Measurements from ENCODE around the gene CCDC170. TPM values are rescaled to one million over a fixed set of nuclear protein-coding genes. Genes with fewer than 3 reads are reported as not detected.
A peak's percentile ranks its signal among the peaks of the same experiment; 100 is the strongest.

Gene CCDC170
- total and polyA plus RNA-seq, 2 experiments from 2014 or later: 1.2 TPM

DNA sequence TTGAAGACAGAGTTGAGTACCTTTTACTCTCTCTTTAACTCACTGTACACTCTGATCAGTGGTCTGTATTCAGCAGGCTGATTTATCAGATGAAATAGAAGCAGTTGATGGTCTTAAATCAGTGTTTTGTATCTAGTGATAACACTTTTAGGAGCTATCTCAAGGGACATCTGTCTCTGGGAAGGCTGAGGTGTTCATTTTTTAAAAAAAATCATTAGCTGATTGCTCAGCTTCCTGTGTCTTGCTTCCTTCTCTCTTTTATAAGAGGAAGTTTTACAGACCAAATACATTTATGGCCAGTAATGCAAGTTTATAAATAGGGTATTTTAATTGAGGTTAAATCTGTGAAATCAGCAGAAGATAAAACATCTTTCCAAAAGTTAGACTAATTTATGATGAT lies 12.0 kb upstream of the CCDC170 start:
- Histone ChIP-seq H3K36me3 (replicated peaks; ENCODE audit: insufficient read depth, low read depth) (no peaks in the 10 kb centered on the region), H2AFZ (no peak overlapping the region), H3K9me3 (ENCODE audit: low read depth) (no peaks in the 10 kb centered on the region), H3K4me2 (no peak overlapping the region), H3K79me2 (no peaks in the 10 kb centered on the region), H3K4me3 (no peak overlapping the region), H3K4me1 (ENCODE audit: insufficient read depth) (no peaks in the 10 kb centered on the region), H3K27me3 (no peaks in the 10 kb centered on the region), H4K20me1 (ENCODE audit: insufficient read depth, poor library complexity, severe bottlenecking) (no peaks in the 10 kb centered on the region), H3K9me2 (replicated peaks; ENCODE audit: insufficient read depth) (no peaks in the 10 kb centered on the region), H3K27ac (peak overlapping the region; percentile 16)
- DNase-seq (ENCODE audit: low spot score): no peak
- TF ChIP-seq EZH2 (IDR thresholded peaks at IDR 0.05; ENCODE audit: borderline replicate concordance): no peak
- TF ChIP-seq, protein P1, sequence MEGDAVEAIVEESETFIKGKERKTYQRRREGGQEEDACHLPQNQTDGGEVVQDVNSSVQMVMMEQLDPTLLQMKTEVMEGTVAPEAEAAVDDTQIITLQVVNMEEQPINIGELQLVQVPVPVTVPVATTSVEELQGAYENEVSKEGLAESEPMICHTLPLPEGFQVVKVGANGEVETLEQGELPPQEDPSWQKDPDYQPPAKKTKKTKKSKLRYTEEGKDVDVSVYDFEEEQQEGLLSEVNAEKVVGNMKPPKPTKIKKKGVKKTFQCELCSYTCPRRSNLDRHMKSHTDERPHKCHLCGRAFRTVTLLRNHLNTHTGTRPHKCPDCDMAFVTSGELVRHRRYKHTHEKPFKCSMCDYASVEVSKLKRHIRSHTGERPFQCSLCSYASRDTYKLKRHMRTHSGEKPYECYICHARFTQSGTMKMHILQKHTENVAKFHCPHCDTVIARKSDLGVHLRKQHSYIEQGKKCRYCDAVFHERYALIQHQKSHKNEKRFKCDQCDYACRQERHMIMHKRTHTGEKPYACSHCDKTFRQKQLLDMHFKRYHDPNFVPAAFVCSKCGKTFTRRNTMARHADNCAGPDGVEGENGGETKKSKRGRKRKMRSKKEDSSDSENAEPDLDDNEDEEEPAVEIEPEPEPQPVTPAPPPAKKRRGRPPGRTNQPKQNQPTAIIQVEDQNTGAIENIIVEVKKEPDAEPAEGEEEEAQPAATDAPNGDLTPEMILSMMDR (IDR thresholded peaks at IDR 0.05; ENCODE audit: poor library complexity): no peak
- no peak for TF ChIP-seq EZH2phosphoT487 (IDR thresholded peaks at IDR 0.05; ENCODE audit: low read depth, severe bottlenecking, unreplicated experiment)

DNA sequence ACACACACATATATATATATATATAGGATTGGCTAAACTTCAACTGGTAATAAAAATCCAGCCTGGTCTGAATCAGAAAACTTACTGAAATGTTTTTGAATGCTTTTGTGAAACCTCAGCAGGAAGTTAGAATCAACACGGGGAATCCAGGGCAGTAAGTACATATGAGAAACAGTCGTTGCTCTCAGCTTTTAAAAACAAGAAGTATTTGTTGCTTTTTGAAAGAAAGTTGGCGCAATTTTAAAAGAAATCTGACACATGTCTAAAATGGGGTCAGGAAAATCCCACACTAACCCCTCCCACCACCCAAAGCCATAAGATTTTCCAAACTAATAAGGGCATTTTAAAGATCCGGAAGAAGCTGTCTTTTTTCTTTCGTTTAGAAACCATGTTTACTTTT lies 11.5 kb upstream of the CCDC170 start:
- no peaks in the 10 kb centered on the region for H3K27me3 ChIP-seq
- H3K4me3 ChIP-seq: no peak overlapping the region
- H2AFZ ChIP-seq: peak overlapping the region; percentile 26
- no peaks in the 10 kb centered on the region for H3K79me2 ChIP-seq
- peak overlapping the region; percentile 62 for H3K27ac ChIP-seq
- peak overlapping the region; percentile 12 for H3K4me2 ChIP-seq
- WGBS (ENCODE audit: low lambda C conversion rate, missing lambda C conversion rate): 61% methylated on average over 5 of the region's 5 CpGs
- no peaks in the 10 kb centered on the region for H3K9me2 ChIP-seq (replicated peaks; ENCODE audit: insufficient read depth)
- H4K20me1 ChIP-seq (ENCODE audit: insufficient read depth, poor library complexity, severe bottlenecking): no peaks in the 10 kb centered on the region
- TF ChIP-seq EZH2 (IDR thresholded peaks at IDR 0.05; ENCODE audit: borderline replicate concordance): no peak
- no peak for TF ChIP-seq EZH2phosphoT487 (IDR thresholded peaks at IDR 0.05; ENCODE audit: low read depth, severe bottlenecking, unreplicated experiment)
- TF ChIP-seq, protein P1 (IDR thresholded peaks at IDR 0.05; ENCODE audit: poor library complexity): no peak
- DNase-seq (ENCODE audit: low spot score): peak; percentile 6
- no peaks in the 10 kb centered on the region for H3K36me3 ChIP-seq (replicated peaks; ENCODE audit: insufficient read depth, low read depth)
- H3K9me3 ChIP-seq (ENCODE audit: low read depth): no peaks in the 10 kb centered on the region
- H3K4me1 ChIP-seq (ENCODE audit: insufficient read depth): no peaks in the 10 kb centered on the region

DNA sequence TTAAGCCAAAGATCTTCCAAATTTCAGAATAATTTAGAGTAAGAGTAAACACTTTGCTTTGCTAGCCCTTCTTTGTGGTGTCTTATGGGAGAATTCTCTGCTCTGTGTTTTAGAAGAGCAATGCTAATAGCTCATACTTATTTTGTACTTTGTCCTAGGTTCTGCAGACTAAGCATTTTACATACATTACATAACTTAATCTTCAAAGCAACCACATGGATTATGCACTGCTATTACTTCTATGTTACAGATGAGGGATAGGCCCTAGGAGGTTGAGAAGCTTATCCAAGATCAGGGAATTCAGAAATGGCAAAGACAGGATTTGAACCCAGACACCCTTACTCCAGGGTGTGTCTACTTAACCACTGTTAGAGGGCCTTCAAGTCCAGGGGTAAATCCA lies 9.8 kb upstream of the CCDC170 start:
- no peaks in the 10 kb centered on the region for H3K4me1 ChIP-seq (ENCODE audit: insufficient read depth)
- no peak for DNase-seq (ENCODE audit: low spot score)
- no peak overlapping the region for H3K27ac ChIP-seq
- no peaks in the 10 kb centered on the region for H3K79me2 ChIP-seq
- no peaks in the 10 kb centered on the region for H4K20me1 ChIP-seq (ENCODE audit: insufficient read depth, poor library complexity, severe bottlenecking)
- TF ChIP-seq EZH2phosphoT487 (IDR thresholded peaks at IDR 0.05; ENCODE audit: low read depth, severe bottlenecking, unreplicated experiment) (no peak), EZH2 (IDR thresholded peaks at IDR 0.05; ENCODE audit: borderline replicate concordance) (no peak)
- TF ChIP-seq, protein P1 (IDR thresholded peaks at IDR 0.05; ENCODE audit: poor library complexity): no peak
- no peaks in the 10 kb centered on the region for H3K27me3 ChIP-seq
- H3K9me2 ChIP-seq (replicated peaks; ENCODE audit: insufficient read depth): no peaks in the 10 kb centered on the region
- no peak overlapping the region for H3K4me2 ChIP-seq
- H3K36me3 ChIP-seq (replicated peaks; ENCODE audit: insufficient read depth, low read depth): no peaks in the 10 kb centered on the region
- H3K4me3 ChIP-seq: no peak overlapping the region
- H3K9me3 ChIP-seq (ENCODE audit: low read depth): no peaks in the 10 kb centered on the region
- H2AFZ ChIP-seq: no peak overlapping the region

DNA sequence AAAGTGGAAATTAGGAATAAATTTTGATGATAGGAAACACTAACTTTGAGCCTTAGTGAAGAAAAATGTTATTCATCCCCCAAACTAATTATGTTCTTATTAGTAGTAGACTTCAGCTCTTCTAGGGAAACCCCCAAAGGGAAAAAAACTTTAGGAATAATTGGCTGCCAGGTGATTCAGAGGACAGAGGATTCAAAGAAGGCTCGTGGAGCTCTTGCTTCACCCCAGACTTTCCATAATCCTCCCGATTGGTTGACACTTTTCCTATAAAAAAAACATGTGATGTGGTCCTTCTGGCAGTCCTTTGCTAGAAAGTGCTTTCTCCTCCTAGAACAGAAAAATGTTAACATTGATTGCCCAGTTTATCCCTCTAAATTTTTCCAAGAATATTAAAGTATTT lies 5.6 kb upstream of the CCDC170 start:
- Histone ChIP-seq H2AFZ (no peak overlapping the region), H3K4me1 (ENCODE audit: insufficient read depth) (no peaks in the 10 kb centered on the region), H3K4me2 (no peak overlapping the region), H3K4me3 (no peak overlapping the region), H3K36me3 (replicated peaks; ENCODE audit: insufficient read depth, low read depth) (no peaks in the 10 kb centered on the region), H3K9me3 (ENCODE audit: low read depth) (no peaks in the 10 kb centered on the region), H4K20me1 (ENCODE audit: insufficient read depth, poor library complexity, severe bottlenecking) (no peaks in the 10 kb centered on the region), H3K27ac (no peak overlapping the region), H3K9me2 (replicated peaks; ENCODE audit: insufficient read depth) (no peaks in the 10 kb centered on the region), H3K79me2 (no peaks in the 10 kb centered on the region), H3K27me3 (peaks cover 13% of the 10 kb centered on the region)
- no peak for DNase-seq (ENCODE audit: low spot score)
- WGBS (ENCODE audit: low lambda C conversion rate, missing lambda C conversion rate): 60% methylated on average over 2 of the region's 2 CpGs
- TF ChIP-seq, protein P1 (IDR thresholded peaks at IDR 0.05; ENCODE audit: poor library complexity): no peak
- TF ChIP-seq EZH2phosphoT487 (IDR thresholded peaks at IDR 0.05; ENCODE audit: low read depth, severe bottlenecking, unreplicated experiment) (no peak), EZH2 (IDR thresholded peaks at IDR 0.05; ENCODE audit: borderline replicate concordance) (no peak)
